BLaER1 (cell line): ENCODE results near the gene PTPN3.

Experiments used
- H3K27ac ChIP-seq: shearing (Covaris generic); formaldehyde crosslinking; 2 replicates; pipeline ENCODE4 v1.8.1; 2022
- H3K27me3 ChIP-seq: shearing (Covaris generic); formaldehyde crosslinking; 2 replicates; pipeline ENCODE4 v1.8.1; 2022
- H3K36me3 ChIP-seq: shearing (Covaris generic); formaldehyde crosslinking; 2 replicates; pipeline ENCODE4 v1.8.1; 2022
- H3K4me1 ChIP-seq: shearing (Covaris generic); formaldehyde crosslinking; 2 replicates; pipeline ENCODE4 v1.8.1; 2022
- H3K4me2 ChIP-seq: shearing (Covaris generic); formaldehyde crosslinking; 2 replicates; pipeline ENCODE4 v1.8.1; 2022
- H3K4me3 ChIP-seq: shearing (Covaris generic); formaldehyde crosslinking; 2 replicates; pipeline ENCODE4 v1.8.1; 2022
- H3K9ac ChIP-seq: shearing (Covaris generic); formaldehyde crosslinking; 2 replicates; pipeline ENCODE4 v1.8.1; 2022
- H3K9me3 ChIP-seq: shearing (Covaris generic); formaldehyde crosslinking; 2 replicates; pipeline ENCODE4 v1.8.1; 2022
- H4K20me1 ChIP-seq: shearing (Covaris generic); formaldehyde crosslinking; 2 replicates; pipeline ENCODE4 v1.8.1; 2022
- Cebpa-rat ChIP-seq: shearing (Covaris generic); IDR thresholded peaks from 2 replicates; pipeline ENCODE4 v1.8.1; 2022

The PTPN3 gene

GRCh38 chr9:109478051-109478563, 20.0 kb downstream of the PTPN3 start:
- no peak overlapping the region for H3K9ac ChIP-seq
- peaks cover 15% of the 10 kb centered on the region for H3K4me1 ChIP-seq
- H3K36me3 ChIP-seq, result no peaks in the 10 kb centered on the region
- H3K27me3 ChIP-seq, result no peaks in the 10 kb centered on the region
- H3K9me3 ChIP-seq, result no peaks in the 10 kb centered on the region
- no peak overlapping the region for H3K4me3 ChIP-seq
- H4K20me1 ChIP-seq, result no peaks in the 10 kb centered on the region
- no peak overlapping the region for H3K27ac ChIP-seq
- no peak for TF ChIP-seq Cebpa-rat
- H3K4me2 ChIP-seq, result peak overlapping the region; percentile 5; the same call in 1 of the 2 replicates

GRCh38 chr9:109477258-109478050, 20.7 kb downstream of the PTPN3 start:
- TF ChIP-seq Cebpa-rat, result no peak
- no peak overlapping the region for H3K4me2 ChIP-seq
- no peaks in the 10 kb centered on the region for H3K27me3 ChIP-seq
- no peaks in the 10 kb centered on the region for H3K36me3 ChIP-seq
- H3K9ac ChIP-seq, result no peak overlapping the region
- no peaks in the 10 kb centered on the region for H3K9me3 ChIP-seq
- H3K4me3 ChIP-seq, result no peak overlapping the region
- H3K4me1 ChIP-seq, result peaks cover 9% of the 10 kb centered on the region
- H3K27ac ChIP-seq, result no peak overlapping the region
- H4K20me1 ChIP-seq, result no peaks in the 10 kb centered on the region

GRCh38 chr9:109476642-109477257, 21.4 kb downstream of the PTPN3 start:
- peaks cover 6% of the 10 kb centered on the region; the same call in 1 of the 2 replicates for H3K4me1 ChIP-seq

GRCh38 chr9:109475526-109475925, 22.6 kb downstream of the PTPN3 start:
- no peak overlapping the region for H3K9ac ChIP-seq
- H3K9me3 ChIP-seq, result no peaks in the 10 kb centered on the region
- no peaks in the 10 kb centered on the region for H3K36me3 ChIP-seq
- no peak for TF ChIP-seq Cebpa-rat
- peaks cover 6% of the 10 kb centered on the region; the same call in 1 of the 2 replicates for H3K4me1 ChIP-seq
- H3K27me3 ChIP-seq, result no peaks in the 10 kb centered on the region
- no peak overlapping the region for H3K4me2 ChIP-seq
- H4K20me1 ChIP-seq, result no peaks in the 10 kb centered on the region
- no peak overlapping the region for H3K27ac ChIP-seq
- no peak overlapping the region for H3K4me3 ChIP-seq

More at GRCh38 chr9:109476642-109477257, 21.4 kb downstream of the PTPN3 start:
- Histone ChIP-seq H3K27me3 (no peaks in the 10 kb centered on the region), H3K36me3 (no peaks in the 10 kb centered on the region), H3K4me3 (no peak overlapping the region), H3K9me3 (no peaks in the 10 kb centered on the region), H3K9ac (no peak overlapping the region), H3K27ac (no peak overlapping the region), H3K4me2 (no peak overlapping the region), H4K20me1 (no peaks in the 10 kb centered on the region)
- no peak for TF ChIP-seq Cebpa-rat

GRCh38 chr9:109474944-109475343, 23.2 kb downstream of the PTPN3 start:
- Histone ChIP-seq H3K4me3 (no peak overlapping the region), H3K36me3 (no peaks in the 10 kb centered on the region), H3K4me2 (no peak overlapping the region), H4K20me1 (no peaks in the 10 kb centered on the region), H3K27me3 (no peaks in the 10 kb centered on the region), H3K27ac (no peak overlapping the region), H3K4me1 (peaks cover 6% of the 10 kb centered on the region; the same call in 1 of the 2 replicates), H3K9ac (no peak overlapping the region), H3K9me3 (no peaks in the 10 kb centered on the region)
- no peak for TF ChIP-seq Cebpa-rat

- Histone ChIP-seq H3K27ac (no peak overlapping the region), H3K27me3 (no peaks in the 10 kb centered on the region), H3K9me3 (no peaks in the 10 kb centered on the region), H3K4me3 (no peak overlapping the region), H3K9ac (no peak overlapping the region), H3K4me2 (no peak overlapping the region), H3K4me1 (peaks cover 10% of the 10 kb centered on the region), H3K36me3 (no peaks in the 10 kb centered on the region), H4K20me1 (no peaks in the 10 kb centered on the region)
- TF ChIP-seq Cebpa-rat, result no peak
These were observed 23.9 kb downstream of the PTPN3 start for GRCh38 chr9:109474170-109474569.

- no peaks in the 10 kb centered on the region for H3K36me3 ChIP-seq
- no peak overlapping the region for H3K4me2 ChIP-seq
- H3K27me3 ChIP-seq, result no peaks in the 10 kb centered on the region
- no peak overlapping the region for H3K9ac ChIP-seq
- TF ChIP-seq Cebpa-rat, result no peak
- H3K27ac ChIP-seq, result no peak overlapping the region
- no peaks in the 10 kb centered on the region for H3K9me3 ChIP-seq
- no peaks in the 10 kb centered on the region for H4K20me1 ChIP-seq
- no peak overlapping the region for H3K4me3 ChIP-seq
- H3K4me1 ChIP-seq, result peaks cover 16% of the 10 kb centered on the region
These were observed 24.8 kb downstream of the PTPN3 start for GRCh38 chr9:109473329-109473728.

- no peaks in the 10 kb centered on the region for H3K9me3 ChIP-seq
- no peaks in the 10 kb centered on the region for H3K27me3 ChIP-seq
- H4K20me1 ChIP-seq, result no peaks in the 10 kb centered on the region
- no peak for TF ChIP-seq Cebpa-rat
- H3K36me3 ChIP-seq, result no peaks in the 10 kb centered on the region
- no peak overlapping the region for H3K9ac ChIP-seq
- H3K4me2 ChIP-seq, result no peak overlapping the region
- H3K4me3 ChIP-seq, result no peak overlapping the region
- H3K27ac ChIP-seq, result no peak overlapping the region
- peaks cover 28% of the 10 kb centered on the region for H3K4me1 ChIP-seq
These were observed 26.4 kb downstream of the PTPN3 start for GRCh38 chr9:109471475-109472393.

- H3K4me2 ChIP-seq, result peak overlapping the region; percentile 77
- H3K9me3 ChIP-seq, result no peaks in the 10 kb centered on the region
- H4K20me1 ChIP-seq, result no peaks in the 10 kb centered on the region
- no peaks in the 10 kb centered on the region for H3K36me3 ChIP-seq
- H3K4me1 ChIP-seq, result peaks cover 36% of the 10 kb centered on the region
- no peaks in the 10 kb centered on the region for H3K27me3 ChIP-seq
- H3K9ac ChIP-seq, result no peak overlapping the region
- TF ChIP-seq Cebpa-rat, result no peak
- H3K4me3 ChIP-seq, result no peak overlapping the region
- H3K27ac ChIP-seq, result no peak overlapping the region
These were observed 28.3 kb downstream of the PTPN3 start for GRCh38 chr9:109469646-109470358.
